Measurements from ENCODE around the gene PCSK5. TPM values are rescaled to one million over a fixed set of nuclear protein-coding genes. Genes with fewer than 3 reads are reported as not detected.

The PCSK5 gene
- polyA plus RNA-seq, 3 donors = 4.8 to 13.0 (median 7.1) TPM

- Histone ChIP-seq H3K9me3 (replicated peaks in 1 of 2; ENCODE audit: control insufficient read depth in 1 of 2, insufficient read depth in 1 of 2, low read length in 2 of 2) (no peaks in the 10 kb centered on the region), H3K4me3 (replicated peaks in 1 of 3; ENCODE audit: low read depth in 2 of 3, low read length in 3 of 3) (no peak overlapping the region), H3K27me3 (ENCODE audit: control insufficient read depth in 2 of 2, insufficient read depth in 2 of 2, low read length in 2 of 2) (no peaks in the 10 kb centered on the region), H3K27ac (ENCODE audit: low read depth in 1 of 2, low read length in 2 of 2) (no peak overlapping the region), H3K79me2 (ENCODE audit: insufficient read depth, low read length) (no peaks in the 10 kb centered on the region), H3K4me1 (ENCODE audit: control insufficient read depth in 1 of 2, insufficient read depth in 2 of 2, low read length in 2 of 2) (peaks cover 1 to 4% of the 10 kb centered on the region in 2 donors), H3K4me2 (replicated peaks; ENCODE audit: extremely low read depth, low read length, poor library complexity, severe bottlenecking) (no peak overlapping the region), H2AFZ (ENCODE audit: insufficient read depth, low read depth, low read length, poor library complexity, severe bottlenecking) (no peak overlapping the region), H3K9ac (ENCODE audit: insufficient read depth, low read length, poor library complexity, severe bottlenecking) (no peak overlapping the region), H3K36me3 (replicated peaks in 1 of 2; ENCODE audit: control insufficient read depth in 1 of 2, insufficient read depth in 2 of 2, low read length in 2 of 2) (peaks cover 0 to 4% of the 10 kb centered on the region in 2 donors), H4K20me1 (ENCODE audit: insufficient read depth, low read length) (no peaks in the 10 kb centered on the region)
- no peak overlapping the region for H3K27ac Mint-ChIP-seq
- peaks cover 0 to 1% (median 0%) of the 10 kb centered on the region in 3 donors for H3K27me3 Mint-ChIP-seq (ENCODE audit: low read depth in 3 of 3)
- H3K4me3 Mint-ChIP-seq = no peak overlapping the region
- no peaks in the 10 kb centered on the region for H3K9me3 Mint-ChIP-seq
- peaks cover 4% of the 10 kb centered on the region for H3K4me1 Mint-ChIP-seq
- peaks cover 14 to 22% of the 10 kb centered on the region in 2 donors for H3K36me3 Mint-ChIP-seq
- intact Hi-C loops (cut with micrococcal nuclease) = no loop called here
- TF ChIP-seq CTCF (IDR thresholded peaks at IDR 0.05) = no peak
- 100% methylated on average over 2 of the region's 6 CpGs for WGBS (ENCODE audit: insufficient coverage)
- DNase-seq = no peak
These were observed 199.9 kb downstream of the PCSK5 start for GRCh38 chr9:76090330-76090729.

DNA sequence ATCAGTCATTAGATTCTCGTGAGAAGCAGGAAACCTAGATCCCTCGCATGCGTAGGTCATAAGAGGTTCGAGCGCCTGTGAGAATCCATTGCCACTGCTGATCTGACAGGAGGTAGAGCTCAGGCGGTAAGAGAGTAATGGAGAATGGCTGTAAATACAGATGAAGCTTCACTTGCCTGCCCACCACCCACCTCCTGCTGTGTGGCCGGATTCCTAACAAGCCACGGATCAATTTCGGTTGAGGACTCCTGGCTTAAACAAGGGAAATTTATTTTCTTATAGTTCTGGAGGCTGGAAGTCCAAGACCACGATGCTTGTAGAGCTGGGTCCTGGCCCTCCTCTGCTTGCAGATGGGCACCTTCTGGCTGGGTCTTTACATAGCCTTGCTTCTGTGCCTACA is 200.4 kb downstream of the PCSK5 start:
- no peak overlapping the region for H3K27ac Mint-ChIP-seq
- no peaks in the 10 kb centered on the region for H3K27me3 ChIP-seq (ENCODE audit: control insufficient read depth in 2 of 2, insufficient read depth in 2 of 2, low read length in 2 of 2)
- WGBS (ENCODE audit: insufficient coverage) = 100% methylated on average over 3 of the region's 10 CpGs
- no peak overlapping the region for H3K4me3 Mint-ChIP-seq
- H3K4me3 ChIP-seq (replicated peaks in 1 of 3; ENCODE audit: low read depth in 2 of 3, low read length in 3 of 3) = no peak overlapping the region
- TF ChIP-seq CTCF (IDR thresholded peaks at IDR 0.05) = no peak
- H3K9me3 ChIP-seq (replicated peaks in 1 of 2; ENCODE audit: control insufficient read depth in 1 of 2, insufficient read depth in 1 of 2, low read length in 2 of 2) = no peaks in the 10 kb centered on the region
- H3K4me1 Mint-ChIP-seq = peaks cover 10% of the 10 kb centered on the region
- intact Hi-C loops (cut with micrococcal nuclease) = no loop called here
- H3K4me1 ChIP-seq (ENCODE audit: control insufficient read depth in 1 of 2, insufficient read depth in 2 of 2, low read length in 2 of 2) = peaks cover 5 to 10% of the 10 kb centered on the region in 2 donors
- no peaks in the 10 kb centered on the region for H4K20me1 ChIP-seq (ENCODE audit: insufficient read depth, low read length)
- no peak overlapping the region for H3K27ac ChIP-seq (ENCODE audit: low read depth in 1 of 2, low read length in 2 of 2)
- no peak overlapping the region for H3K4me2 ChIP-seq (replicated peaks; ENCODE audit: extremely low read depth, low read length, poor library complexity, severe bottlenecking)
- H3K36me3 Mint-ChIP-seq = peaks cover 17 to 25% of the 10 kb centered on the region in 2 donors
- H3K9ac ChIP-seq (ENCODE audit: insufficient read depth, low read length, poor library complexity, severe bottlenecking) = no peak overlapping the region
- peaks cover 0 to 8% of the 10 kb centered on the region in 2 donors for H3K36me3 ChIP-seq (replicated peaks in 1 of 2; ENCODE audit: control insufficient read depth in 1 of 2, insufficient read depth in 2 of 2, low read length in 2 of 2)
- no peak for DNase-seq
- no peak overlapping the region for H2AFZ ChIP-seq (ENCODE audit: insufficient read depth, low read depth, low read length, poor library complexity, severe bottlenecking)
- H3K27me3 Mint-ChIP-seq (ENCODE audit: low read depth in 3 of 3) = peaks cover 0 to 1% (median 0%) of the 10 kb centered on the region in 3 donors
- no peaks in the 10 kb centered on the region for H3K9me3 Mint-ChIP-seq
- no peaks in the 10 kb centered on the region for H3K79me2 ChIP-seq (ENCODE audit: insufficient read depth, low read length)
